BE2C (cell line): ENCODE data around the gene GPRC5A.

ENCODE experiments used
- DNase-seq: peaks from one replicate; pipeline ENCODE4 v3.0.0-alpha.2; 2020
- H3K27me3 ChIP-seq: fragments of 250-450 bp; sonication (Bioruptor Pico); 2 replicates; pipeline ENCODE4 v1.5.1; 2020; ENCODE audit warnings: mild to moderate bottlenecking
- H3K36me3 ChIP-seq: fragments of 250-450 bp; sonication (Bioruptor Pico); 2 replicates; pipeline ENCODE4 v1.5.1; 2020; ENCODE audit warnings: mild to moderate bottlenecking
- H3K4me1 ChIP-seq: fragments of 250-450 bp; sonication (Bioruptor Pico); 2 replicates; pipeline ENCODE4 v1.5.1; 2020
- H3K4me3 ChIP-seq: 2 replicates; pipeline ENCODE4 v1.5.1; 2011; ENCODE audit warnings: low read depth, low read length
- H3K9me3 ChIP-seq: fragments of 250-450 bp; sonication (Bioruptor Pico); 2 replicates; pipeline ENCODE4 v1.5.1; 2020
- TF ChIP-seq, protein P1 (sequence below): IDR thresholded peaks from 2 replicates; pipeline ENCODE4 v1.5.1; 2012; ENCODE audit warnings: mild to moderate bottlenecking, low read depth, low read length

GPRC5A gene

DNA sequence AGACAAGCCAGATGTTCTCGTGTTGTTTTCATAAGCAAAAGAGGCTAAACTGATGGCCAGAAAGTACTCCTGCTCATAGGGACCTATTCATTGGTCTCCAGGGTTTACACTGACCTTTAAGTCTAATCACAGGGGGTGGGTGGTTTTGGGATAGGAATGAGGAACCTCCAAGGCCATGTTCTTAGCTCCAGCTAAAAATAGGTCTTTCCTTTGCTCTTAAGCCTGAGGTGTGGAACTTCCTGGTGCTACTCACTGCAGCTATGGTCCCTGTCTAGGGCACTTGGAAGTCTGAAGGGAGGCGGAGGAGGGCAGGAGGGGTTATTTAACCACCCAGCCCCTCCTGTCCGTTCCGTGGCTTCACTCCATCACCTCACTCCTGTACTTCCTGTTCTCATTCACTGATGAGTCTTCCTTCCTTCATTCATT, 18.6 kb downstream of the GPRC5A start:
- no peak for DNase-seq
- TF ChIP-seq, protein P1, sequence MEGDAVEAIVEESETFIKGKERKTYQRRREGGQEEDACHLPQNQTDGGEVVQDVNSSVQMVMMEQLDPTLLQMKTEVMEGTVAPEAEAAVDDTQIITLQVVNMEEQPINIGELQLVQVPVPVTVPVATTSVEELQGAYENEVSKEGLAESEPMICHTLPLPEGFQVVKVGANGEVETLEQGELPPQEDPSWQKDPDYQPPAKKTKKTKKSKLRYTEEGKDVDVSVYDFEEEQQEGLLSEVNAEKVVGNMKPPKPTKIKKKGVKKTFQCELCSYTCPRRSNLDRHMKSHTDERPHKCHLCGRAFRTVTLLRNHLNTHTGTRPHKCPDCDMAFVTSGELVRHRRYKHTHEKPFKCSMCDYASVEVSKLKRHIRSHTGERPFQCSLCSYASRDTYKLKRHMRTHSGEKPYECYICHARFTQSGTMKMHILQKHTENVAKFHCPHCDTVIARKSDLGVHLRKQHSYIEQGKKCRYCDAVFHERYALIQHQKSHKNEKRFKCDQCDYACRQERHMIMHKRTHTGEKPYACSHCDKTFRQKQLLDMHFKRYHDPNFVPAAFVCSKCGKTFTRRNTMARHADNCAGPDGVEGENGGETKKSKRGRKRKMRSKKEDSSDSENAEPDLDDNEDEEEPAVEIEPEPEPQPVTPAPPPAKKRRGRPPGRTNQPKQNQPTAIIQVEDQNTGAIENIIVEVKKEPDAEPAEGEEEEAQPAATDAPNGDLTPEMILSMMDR, result no peak
- H3K27me3 ChIP-seq, result peaks cover 39% of the 10 kb centered on the region
- H3K9me3 ChIP-seq, result no peaks in the 10 kb centered on the region
- no peaks in the 10 kb centered on the region for H3K36me3 ChIP-seq
- H3K4me3 ChIP-seq, result no peak overlapping the region
- no peaks in the 10 kb centered on the region for H3K4me1 ChIP-seq

DNA sequence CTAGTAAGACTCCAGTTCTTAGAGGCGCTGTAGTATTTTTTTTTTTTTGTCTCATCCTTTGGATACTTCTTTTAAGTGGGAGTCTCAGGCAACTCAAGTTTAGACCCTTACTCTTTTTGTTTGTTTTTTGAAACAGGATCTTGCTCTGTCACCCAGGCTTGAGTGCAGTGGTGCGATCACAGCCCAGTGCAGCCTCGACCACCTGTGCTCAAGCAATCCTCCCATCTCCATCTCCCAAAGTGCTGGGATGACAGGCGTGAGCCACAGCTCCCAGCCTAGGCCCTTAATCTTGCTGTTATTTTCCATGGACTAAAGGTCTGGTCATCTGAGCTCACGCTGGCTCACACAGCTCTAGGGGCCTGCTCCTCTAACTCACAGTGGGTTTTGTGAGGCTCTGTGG, 21.3 kb downstream of the GPRC5A start:
- no peak for DNase-seq
- Histone ChIP-seq H3K4me3 (no peak overlapping the region), H3K4me1 (no peaks in the 10 kb centered on the region), H3K36me3 (no peaks in the 10 kb centered on the region), H3K9me3 (no peaks in the 10 kb centered on the region), H3K27me3 (peaks cover 30% of the 10 kb centered on the region)
- TF ChIP-seq, protein P1, result no peak

DNA sequence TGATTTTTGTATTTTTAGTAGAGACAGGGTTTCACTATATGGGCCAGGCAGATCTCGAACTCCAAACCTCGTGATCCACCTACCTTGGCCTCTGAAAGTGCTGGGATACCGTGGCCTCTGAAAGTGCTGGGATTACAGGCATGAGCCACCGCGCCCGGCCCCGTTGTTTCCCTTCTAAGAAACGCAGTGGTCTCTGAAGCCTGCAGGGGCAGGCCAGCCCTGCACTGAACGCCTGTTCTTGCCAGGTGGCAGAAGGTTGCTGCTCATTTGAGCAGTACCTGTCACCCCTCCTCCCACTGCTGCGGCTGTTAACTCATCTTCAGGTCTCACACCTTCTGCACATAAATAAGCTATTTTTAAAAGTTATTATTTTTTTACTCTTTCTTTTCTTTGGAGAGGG, 24.3 kb downstream of the GPRC5A start:
- Histone ChIP-seq H3K4me3 (no peak overlapping the region), H3K36me3 (no peaks in the 10 kb centered on the region), H3K9me3 (no peaks in the 10 kb centered on the region), H3K27me3 (peaks cover 25% of the 10 kb centered on the region), H3K4me1 (no peaks in the 10 kb centered on the region)
- TF ChIP-seq, protein P1, result no peak
- no peak for DNase-seq

DNA sequence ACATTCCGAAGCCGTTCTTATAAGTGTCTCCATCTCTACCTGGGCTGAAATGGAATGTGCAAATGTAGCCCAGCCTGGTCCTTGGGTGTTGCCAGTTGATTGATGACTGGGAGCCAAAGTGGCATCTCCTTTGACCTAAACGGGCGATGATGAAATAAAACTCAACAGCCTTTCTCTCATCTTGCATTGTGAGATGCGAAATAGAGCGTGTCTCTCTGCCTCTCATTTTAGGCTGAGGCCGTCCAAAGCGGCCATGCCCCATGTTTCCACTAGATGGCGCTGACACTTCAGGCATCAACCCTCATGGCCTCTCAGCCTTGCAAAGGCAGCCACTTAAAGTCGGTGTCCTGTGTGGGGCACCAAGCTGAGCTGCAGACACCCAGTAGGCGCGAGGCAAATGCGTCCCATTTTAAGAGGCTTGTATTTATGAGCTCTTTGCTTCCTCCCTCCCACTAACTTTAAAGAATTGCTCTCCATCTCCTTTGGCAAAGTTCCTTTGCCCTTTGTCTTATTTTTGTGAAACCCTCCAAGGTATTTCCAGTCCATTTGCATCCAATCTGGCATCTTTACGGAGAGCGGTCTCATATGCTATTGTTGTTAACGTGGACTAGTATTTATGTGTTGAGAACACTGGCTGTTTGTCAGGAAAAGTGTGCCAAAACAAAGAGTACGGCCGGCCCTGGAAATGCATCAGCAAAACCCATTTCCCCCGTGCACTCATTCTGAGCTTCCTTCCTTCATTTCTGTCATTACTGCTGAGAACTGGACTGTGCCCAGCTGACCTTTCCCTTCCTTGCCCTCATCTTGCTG, 25.0 kb downstream of the GPRC5A start:
- no peaks in the 10 kb centered on the region for H3K36me3 ChIP-seq
- TF ChIP-seq, protein P1, result peak; percentile 98
- peak; percentile 79 for DNase-seq
- H3K9me3 ChIP-seq, result no peaks in the 10 kb centered on the region
- no peak overlapping the region for H3K4me3 ChIP-seq
- peaks cover 25% of the 10 kb centered on the region for H3K27me3 ChIP-seq
- H3K4me1 ChIP-seq, result no peaks in the 10 kb centered on the region

DNA sequence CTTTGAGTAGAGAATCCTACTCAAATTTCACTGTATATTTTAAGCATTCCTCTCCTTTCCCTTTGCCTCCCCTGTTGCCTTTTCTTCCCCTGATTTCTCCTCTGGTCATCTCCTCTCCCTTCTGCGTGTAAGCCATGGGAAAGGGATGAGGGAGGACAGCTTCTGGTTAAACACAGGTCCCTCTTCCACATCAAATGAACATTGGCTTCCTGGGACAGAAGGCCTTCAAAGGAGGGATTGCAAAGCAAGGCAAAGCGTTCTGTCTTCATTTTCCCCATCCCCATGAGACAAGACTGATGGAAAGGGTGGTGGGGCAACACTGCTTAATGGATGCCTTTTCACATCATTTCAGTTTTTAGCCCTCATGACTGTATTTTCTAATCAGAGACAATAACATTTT, 26.2 kb downstream of the GPRC5A start:
- no peak overlapping the region for H3K4me3 ChIP-seq
- H3K4me1 ChIP-seq, result no peaks in the 10 kb centered on the region
- H3K27me3 ChIP-seq, result peaks cover 25% of the 10 kb centered on the region
- no peaks in the 10 kb centered on the region for H3K9me3 ChIP-seq
- H3K36me3 ChIP-seq, result no peaks in the 10 kb centered on the region
- TF ChIP-seq, protein P1, result no peak
- DNase-seq, result no peak

DNA sequence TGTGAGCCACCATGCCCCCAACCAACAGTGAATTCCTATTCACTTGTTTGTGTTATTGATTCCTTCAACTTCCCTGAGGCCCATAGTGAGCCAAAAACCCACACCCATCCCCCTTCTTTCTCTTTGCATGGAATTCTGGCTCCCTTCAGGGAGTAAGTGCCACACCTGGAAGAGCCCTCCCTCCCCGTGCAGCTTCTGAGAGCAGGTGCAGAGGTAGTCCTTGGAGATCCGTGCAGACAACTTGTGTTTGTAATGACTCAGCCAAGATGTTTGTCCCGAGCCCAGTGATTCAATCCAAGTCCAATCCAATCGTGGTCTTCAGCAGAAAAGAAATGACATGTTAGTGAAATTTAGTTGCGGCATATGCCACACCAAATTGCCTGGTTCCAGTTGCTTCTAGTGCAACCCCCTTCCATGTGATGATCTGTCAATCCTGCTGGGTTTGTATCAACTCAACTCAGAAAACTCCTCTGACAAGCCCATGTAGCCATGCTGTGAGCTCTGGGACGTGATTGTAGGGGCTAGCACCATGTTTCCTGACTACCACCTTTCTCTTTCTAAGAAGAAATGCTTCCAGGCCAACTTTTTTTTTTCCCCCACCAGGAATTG, 27.5 kb downstream of the GPRC5A start:
- Histone ChIP-seq H3K4me3 (no peak overlapping the region), H3K36me3 (no peaks in the 10 kb centered on the region), H3K4me1 (no peaks in the 10 kb centered on the region), H3K9me3 (no peaks in the 10 kb centered on the region), H3K27me3 (peaks cover 16% of the 10 kb centered on the region)
- no peak for DNase-seq
- TF ChIP-seq, protein P1, result no peak
